Measurements from ENCODE around the gene SLC27A2. TPM values are rescaled to one million over a fixed set of nuclear protein-coding genes. Genes with fewer than 3 reads are reported as not detected.

Gene SLC27A2
- total and polyA plus RNA-seq, 2 experiments from 2014 or later, result 2.8 to 9.4 TPM

GRCh38 chr15:50278496-50278895 is 96.5 kb downstream of the SLC27A2 start:
- TF ChIP-seq, protein P1, sequence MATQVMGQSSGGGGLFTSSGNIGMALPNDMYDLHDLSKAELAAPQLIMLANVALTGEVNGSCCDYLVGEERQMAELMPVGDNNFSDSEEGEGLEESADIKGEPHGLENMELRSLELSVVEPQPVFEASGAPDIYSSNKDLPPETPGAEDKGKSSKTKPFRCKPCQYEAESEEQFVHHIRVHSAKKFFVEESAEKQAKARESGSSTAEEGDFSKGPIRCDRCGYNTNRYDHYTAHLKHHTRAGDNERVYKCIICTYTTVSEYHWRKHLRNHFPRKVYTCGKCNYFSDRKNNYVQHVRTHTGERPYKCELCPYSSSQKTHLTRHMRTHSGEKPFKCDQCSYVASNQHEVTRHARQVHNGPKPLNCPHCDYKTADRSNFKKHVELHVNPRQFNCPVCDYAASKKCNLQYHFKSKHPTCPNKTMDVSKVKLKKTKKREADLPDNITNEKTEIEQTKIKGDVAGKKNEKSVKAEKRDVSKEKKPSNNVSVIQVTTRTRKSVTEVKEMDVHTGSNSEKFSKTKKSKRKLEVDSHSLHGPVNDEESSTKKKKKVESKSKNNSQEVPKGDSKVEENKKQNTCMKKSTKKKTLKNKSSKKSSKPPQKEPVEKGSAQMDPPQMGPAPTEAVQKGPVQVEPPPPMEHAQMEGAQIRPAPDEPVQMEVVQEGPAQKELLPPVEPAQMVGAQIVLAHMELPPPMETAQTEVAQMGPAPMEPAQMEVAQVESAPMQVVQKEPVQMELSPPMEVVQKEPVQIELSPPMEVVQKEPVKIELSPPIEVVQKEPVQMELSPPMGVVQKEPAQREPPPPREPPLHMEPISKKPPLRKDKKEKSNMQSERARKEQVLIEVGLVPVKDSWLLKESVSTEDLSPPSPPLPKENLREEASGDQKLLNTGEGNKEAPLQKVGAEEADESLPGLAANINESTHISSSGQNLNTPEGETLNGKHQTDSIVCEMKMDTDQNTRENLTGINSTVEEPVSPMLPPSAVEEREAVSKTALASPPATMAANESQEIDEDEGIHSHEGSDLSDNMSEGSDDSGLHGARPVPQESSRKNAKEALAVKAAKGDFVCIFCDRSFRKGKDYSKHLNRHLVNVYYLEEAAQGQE (IDR thresholded peaks at IDR 0.05; ENCODE audit: unreplicated experiment), result no peak
- TF ChIP-seq ZNF331 (CRISPR knock-in tag; IDR thresholded peaks at IDR 0.05; ENCODE audit: low read depth) (no peak), CREB1 (CRISPR knock-in tag; IDR thresholded peaks at IDR 0.05; ENCODE audit: low read depth) (no peak), EZH2 (IDR thresholded peaks at IDR 0.05; ENCODE audit: low read depth, unreplicated experiment) (no peak), ZNF114 (CRISPR knock-in tag; IDR thresholded peaks at IDR 0.05) (no peak), POLR2AphosphoS5 (IDR thresholded peaks at IDR 0.05; ENCODE audit: low read depth) (no peak), STAT1 (IDR thresholded peaks at IDR 0.05; ENCODE audit: unreplicated experiment) (no peak), ZNF462 (CRISPR knock-in tag; IDR thresholded peaks at IDR 0.05) (no peak), NANOG (IDR thresholded peaks at IDR 0.05; ENCODE audit: borderline replicate concordance) (no peak), EZH2phosphoT487 (IDR thresholded peaks at IDR 0.05; ENCODE audit: unreplicated experiment) (no peak), JUNB (IDR thresholded peaks at IDR 0.05; ENCODE audit: unreplicated experiment) (no peak)
- TF ChIP-seq, protein P2, sequence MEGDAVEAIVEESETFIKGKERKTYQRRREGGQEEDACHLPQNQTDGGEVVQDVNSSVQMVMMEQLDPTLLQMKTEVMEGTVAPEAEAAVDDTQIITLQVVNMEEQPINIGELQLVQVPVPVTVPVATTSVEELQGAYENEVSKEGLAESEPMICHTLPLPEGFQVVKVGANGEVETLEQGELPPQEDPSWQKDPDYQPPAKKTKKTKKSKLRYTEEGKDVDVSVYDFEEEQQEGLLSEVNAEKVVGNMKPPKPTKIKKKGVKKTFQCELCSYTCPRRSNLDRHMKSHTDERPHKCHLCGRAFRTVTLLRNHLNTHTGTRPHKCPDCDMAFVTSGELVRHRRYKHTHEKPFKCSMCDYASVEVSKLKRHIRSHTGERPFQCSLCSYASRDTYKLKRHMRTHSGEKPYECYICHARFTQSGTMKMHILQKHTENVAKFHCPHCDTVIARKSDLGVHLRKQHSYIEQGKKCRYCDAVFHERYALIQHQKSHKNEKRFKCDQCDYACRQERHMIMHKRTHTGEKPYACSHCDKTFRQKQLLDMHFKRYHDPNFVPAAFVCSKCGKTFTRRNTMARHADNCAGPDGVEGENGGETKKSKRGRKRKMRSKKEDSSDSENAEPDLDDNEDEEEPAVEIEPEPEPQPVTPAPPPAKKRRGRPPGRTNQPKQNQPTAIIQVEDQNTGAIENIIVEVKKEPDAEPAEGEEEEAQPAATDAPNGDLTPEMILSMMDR (conservative IDR thresholded peaks at IDR 0.05; ENCODE audit: low read depth in 2 of 2), result no peak
- TF ChIP-seq, protein P3, sequence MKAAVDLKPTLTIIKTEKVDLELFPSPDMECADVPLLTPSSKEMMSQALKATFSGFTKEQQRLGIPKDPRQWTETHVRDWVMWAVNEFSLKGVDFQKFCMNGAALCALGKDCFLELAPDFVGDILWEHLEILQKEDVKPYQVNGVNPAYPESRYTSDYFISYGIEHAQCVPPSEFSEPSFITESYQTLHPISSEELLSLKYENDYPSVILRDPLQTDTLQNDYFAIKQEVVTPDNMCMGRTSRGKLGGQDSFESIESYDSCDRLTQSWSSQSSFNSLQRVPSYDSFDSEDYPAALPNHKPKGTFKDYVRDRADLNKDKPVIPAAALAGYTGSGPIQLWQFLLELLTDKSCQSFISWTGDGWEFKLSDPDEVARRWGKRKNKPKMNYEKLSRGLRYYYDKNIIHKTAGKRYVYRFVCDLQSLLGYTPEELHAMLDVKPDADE (IDR thresholded peaks at IDR 0.05), result no peak
- Histone ChIP-seq H3K4me2 (no peak overlapping the region), H3K36me3 (ENCODE audit: insufficient read depth) (no peaks in the 10 kb centered on the region), H3K9me2 (ENCODE audit: insufficient read depth) (no peaks in the 10 kb centered on the region), H3K27ac (ENCODE audit: low read depth) (no peak overlapping the region), H4K20me1 (replicated peaks; ENCODE audit: insufficient read depth) (no peaks in the 10 kb centered on the region), H2AFZ (no peak overlapping the region), H3F3A (replicated peaks; ENCODE audit: low read depth) (no peaks in the 10 kb centered on the region), H3K4me1 (ENCODE audit: insufficient read depth) (no peaks in the 10 kb centered on the region), H3K27me3 (ENCODE audit: insufficient read depth) (no peaks in the 10 kb centered on the region), H3K4me3 (no peak overlapping the region), H3K79me2 (replicated peaks; ENCODE audit: insufficient read depth) (no peaks in the 10 kb centered on the region)
- no peak for ATAC-seq
- H3K4me1 Mint-ChIP-seq, result no peaks in the 10 kb centered on the region
- DNase-seq (ENCODE audit: low spot score), result no peak
- H3K27ac Mint-ChIP-seq, result no peak overlapping the region
- H3K27me3 Mint-ChIP-seq (ENCODE audit: insufficient read depth, low read depth, poor library complexity), result no peaks in the 10 kb centered on the region
- H3K36me3 Mint-ChIP-seq (ENCODE audit: low read depth), result no peaks in the 10 kb centered on the region
- no peak overlapping the region for H3K4me3 Mint-ChIP-seq
- H3K9me3 Mint-ChIP-seq, result no peaks in the 10 kb centered on the region

Data from GM23338 (cell line).